ENCODE results near the gene ZC3H6. TPM values are rescaled to one million over a fixed set of nuclear protein-coding genes. Genes with fewer than 3 reads are reported as not detected.
A peak's percentile ranks its signal among the peaks of the same experiment; 100 is the strongest.

The ZC3H6 gene
- total and polyA plus RNA-seq, 2 of the 13 experiments (the other 11 are each of a cell fraction or from before 2014, with no cell fraction given), result 0.71 to 0.93 TPM

- no peak for TF ChIP-seq CEBPB (IDR thresholded peaks at IDR 0.05; ENCODE audit: borderline replicate concordance, low read depth, low read length)
- TF ChIP-seq ZNF674 (CRISPR knock-in tag; IDR thresholded peaks at IDR 0.05; ENCODE audit: low read depth), result peak; percentile 62; the same call in 1 of the 2 replicates
- peak; percentile 94 for TF ChIP-seq CCDC6 (CRISPR knock-in tag; IDR thresholded peaks at IDR 0.05)
- TF ChIP-seq NFATC3 (CRISPR knock-in tag; IDR thresholded peaks at IDR 0.05), result no peak
- no peak for TF ChIP-seq HNRNPK (IDR thresholded peaks at IDR 0.05; ENCODE audit: low read depth, low read length, poor library complexity, severe bottlenecking)
- peak; percentile 84; the same call in 1 of the 2 replicates for TF ChIP-seq ZNF225 (CRISPR knock-in tag; IDR thresholded peaks at IDR 0.05)
- 0 out of 2 replicates have a peak, but pooled peaks have one; percentile 61 for TF ChIP-seq ZNF589 (CRISPR knock-in tag; conservative IDR thresholded peaks at IDR 0.05)
- TF ChIP-seq KDM5B (CRISPR knock-in tag; IDR thresholded peaks at IDR 0.05; ENCODE audit: borderline replicate concordance), result peak; percentile 98
- TF ChIP-seq, protein P1, sequence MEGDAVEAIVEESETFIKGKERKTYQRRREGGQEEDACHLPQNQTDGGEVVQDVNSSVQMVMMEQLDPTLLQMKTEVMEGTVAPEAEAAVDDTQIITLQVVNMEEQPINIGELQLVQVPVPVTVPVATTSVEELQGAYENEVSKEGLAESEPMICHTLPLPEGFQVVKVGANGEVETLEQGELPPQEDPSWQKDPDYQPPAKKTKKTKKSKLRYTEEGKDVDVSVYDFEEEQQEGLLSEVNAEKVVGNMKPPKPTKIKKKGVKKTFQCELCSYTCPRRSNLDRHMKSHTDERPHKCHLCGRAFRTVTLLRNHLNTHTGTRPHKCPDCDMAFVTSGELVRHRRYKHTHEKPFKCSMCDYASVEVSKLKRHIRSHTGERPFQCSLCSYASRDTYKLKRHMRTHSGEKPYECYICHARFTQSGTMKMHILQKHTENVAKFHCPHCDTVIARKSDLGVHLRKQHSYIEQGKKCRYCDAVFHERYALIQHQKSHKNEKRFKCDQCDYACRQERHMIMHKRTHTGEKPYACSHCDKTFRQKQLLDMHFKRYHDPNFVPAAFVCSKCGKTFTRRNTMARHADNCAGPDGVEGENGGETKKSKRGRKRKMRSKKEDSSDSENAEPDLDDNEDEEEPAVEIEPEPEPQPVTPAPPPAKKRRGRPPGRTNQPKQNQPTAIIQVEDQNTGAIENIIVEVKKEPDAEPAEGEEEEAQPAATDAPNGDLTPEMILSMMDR (CRISPR knock-in tag; IDR thresholded peaks at IDR 0.05), result peak; percentile 58
- TF ChIP-seq MAFK (conservative IDR thresholded peaks at IDR 0.05 in 1 of 2, IDR thresholded peaks at IDR 0.05 in 1 of 2; ENCODE audit: low read length in 2 of 2), result no peak
- no peak for TF ChIP-seq ZNF468 (CRISPR knock-in tag; IDR thresholded peaks at IDR 0.05)
- peak; percentile 73; the same call in 1 of the 2 replicates for TF ChIP-seq ZNF709 (CRISPR knock-in tag; IDR thresholded peaks at IDR 0.05)
- TF ChIP-seq ZBTB1 (CRISPR knock-in tag; IDR thresholded peaks at IDR 0.05; ENCODE audit: borderline replicate concordance), result no peak
- TF ChIP-seq, protein P2, sequence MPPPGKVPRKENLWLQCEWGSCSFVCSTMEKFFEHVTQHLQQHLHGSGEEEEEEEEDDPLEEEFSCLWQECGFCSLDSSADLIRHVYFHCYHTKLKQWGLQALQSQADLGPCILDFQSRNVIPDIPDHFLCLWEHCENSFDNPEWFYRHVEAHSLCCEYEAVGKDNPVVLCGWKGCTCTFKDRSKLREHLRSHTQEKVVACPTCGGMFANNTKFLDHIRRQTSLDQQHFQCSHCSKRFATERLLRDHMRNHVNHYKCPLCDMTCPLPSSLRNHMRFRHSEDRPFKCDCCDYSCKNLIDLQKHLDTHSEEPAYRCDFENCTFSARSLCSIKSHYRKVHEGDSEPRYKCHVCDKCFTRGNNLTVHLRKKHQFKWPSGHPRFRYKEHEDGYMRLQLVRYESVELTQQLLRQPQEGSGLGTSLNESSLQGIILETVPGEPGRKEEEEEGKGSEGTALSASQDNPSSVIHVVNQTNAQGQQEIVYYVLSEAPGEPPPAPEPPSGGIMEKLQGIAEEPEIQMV (CRISPR knock-in tag; IDR thresholded peaks at IDR 0.05; ENCODE audit: low read depth), result peak; percentile 93
- peak; percentile 76; the same call in 1 of the 2 replicates for TF ChIP-seq RNF2 (conservative IDR thresholded peaks at IDR 0.05; ENCODE audit: low read depth)
- TF ChIP-seq PCBP1 (IDR thresholded peaks at IDR 0.05; ENCODE audit: borderline replicate concordance, low read depth, low read length), result no peak
- no peak for TF ChIP-seq NFE2L2 (IDR thresholded peaks at IDR 0.05; ENCODE audit: low read length)
- TF ChIP-seq ZNF329 (CRISPR knock-in tag; IDR thresholded peaks at IDR 0.05; ENCODE audit: low read depth), result 0 out of 2 replicates have a peak, but pooled peaks have one; percentile 73
- TF ChIP-seq MEF2D (CRISPR knock-in tag; IDR thresholded peaks at IDR 0.05), result 0 out of 2 replicates have a peak, but pooled peaks have one; percentile 79
- 0 out of 2 replicates have a peak, but pooled peaks have one; percentile 75 for TF ChIP-seq ZNF577 (CRISPR knock-in tag; IDR thresholded peaks at IDR 0.05; ENCODE audit: borderline replicate concordance, low read depth)
- no peak for TF ChIP-seq CEBPZ (IDR thresholded peaks at IDR 0.05; ENCODE audit: low read length)
These were observed 20.7 kb upstream of the ZC3H6 start, which contains the start of gene ZC3H8 (continued) for GRCh38 chr2:112254466-112255240.
